Esophagus muscularis mucosa (tissue), 4 donors: ENCODE results near the gene C22orf42. TPM values are rescaled to one million over a fixed set of nuclear protein-coding genes. Genes with fewer than 3 reads are reported as not detected.
"Not testable (repeated sequence)": the region's sequence is repeated elsewhere in the genome, so short reads cannot be mapped to it uniquely, and the experiment has no call there.

Experiments used
- DNase-seq: peaks from one replicate; pipeline ENCODE4 v3.0.0-alpha.2; 2017; ENCODE audit errors: extremely low spot score
- H3K27ac ChIP-seq, 4 donors: fragments of 200-600 bp; sonication (generic); replicated peaks in 1 of 4; 1 replicate in 3 of 4; 2 replicates in 1 of 4; pipeline ENCODE4 v1.5.1; 2016 to 2019; ENCODE audit warnings: mild to moderate bottlenecking in 1 of 4
- H3K27me3 ChIP-seq, 4 donors: fragments of 200-600 bp; sonication (generic); one replicate each; pipeline versions ENCODE4 v1.5.1 to v1.6.0; 2016 to 2019
- H3K36me3 ChIP-seq, 4 donors: fragments of 200-600 bp; sonication (generic); one replicate each; pipeline ENCODE4 v1.5.1; 2016 to 2019
- H3K4me1 ChIP-seq, 4 donors: fragments of 200-600 bp; sonication (generic); one replicate each; pipeline ENCODE4 v1.5.1; 2016 to 2019
- H3K4me3 ChIP-seq, 4 donors: fragments of 200-600 bp; sonication (generic); 1 replicate in 2 of 4; 2 replicates in 2 of 4; pipeline ENCODE4 v1.5.1; 2016 to 2019; ENCODE audit warnings: mild to moderate bottlenecking in 4 of 4, moderate library complexity in 1 of 4
- H3K9me3 ChIP-seq, 4 donors: fragments of 200-600 bp; sonication (generic); 1 replicate in 3 of 4; 2 replicates in 1 of 4; pipeline ENCODE4 v1.5.1; 2016 to 2019
- EP300 ChIP-seq: sonication (generic); formaldehyde crosslinking; IDR thresholded peaks from one replicate; pipeline ENCODE4 v1.6.1; 2017; ENCODE audit warnings: antibody characterized with exemption
- POLR2A ChIP-seq: fragments of 450-650 bp; IDR thresholded peaks from one replicate; pipeline ENCODE4 v1.6.1; 2017; ENCODE audit warnings: antibody characterized with exemption, moderate library complexity, mild to moderate bottlenecking, low read depth
- POLR2AphosphoS5 ChIP-seq, 2 donors: sonication (generic); formaldehyde crosslinking; IDR thresholded peaks; one replicate each; pipeline ENCODE4 v1.6.1; 2017; ENCODE audit warnings: antibody characterized with exemption in 2 of 2
- WGBS: methylation state at CpG from one replicate; pipeline ENCODE4 v1.1.5; 2018; 5-methylcytosine and 5-hydroxymethylcytosine counted together
- intact Hi-C: fragments of 100-400 bp; cut with DNase I; formaldehyde crosslinking; loops from one replicate; pipeline ENCODE4 v1.15.1; 2023
- total RNA-seq, 4 donors: library from RNA; depleted of rRNA; stranded (reverse); fragments of >200 nt; gene quantifications; one replicate each; pipeline versions ENCODE4 v1.1.0 to v1.2.1, GENCODE V29; 2016
- TF ChIP-seq, protein P1 (sequence below), 3 experiments: fragments of 200-600 bp in 2 of 3; fragments of 450-650 bp in 1 of 3; sonication (generic) in 2 of 3; IDR thresholded peaks; one replicate each; pipeline ENCODE4 v1.5.1; 2017 to 2019; ENCODE audit warnings: antibody characterized with exemption in 3 of 3, mild to moderate bottlenecking in 2 of 3, moderate library complexity in 1 of 3

Gene C22orf42
- total RNA-seq, 4 donors from 2014 or later, result 0.26 TPM; not detected in 3

DNA sequence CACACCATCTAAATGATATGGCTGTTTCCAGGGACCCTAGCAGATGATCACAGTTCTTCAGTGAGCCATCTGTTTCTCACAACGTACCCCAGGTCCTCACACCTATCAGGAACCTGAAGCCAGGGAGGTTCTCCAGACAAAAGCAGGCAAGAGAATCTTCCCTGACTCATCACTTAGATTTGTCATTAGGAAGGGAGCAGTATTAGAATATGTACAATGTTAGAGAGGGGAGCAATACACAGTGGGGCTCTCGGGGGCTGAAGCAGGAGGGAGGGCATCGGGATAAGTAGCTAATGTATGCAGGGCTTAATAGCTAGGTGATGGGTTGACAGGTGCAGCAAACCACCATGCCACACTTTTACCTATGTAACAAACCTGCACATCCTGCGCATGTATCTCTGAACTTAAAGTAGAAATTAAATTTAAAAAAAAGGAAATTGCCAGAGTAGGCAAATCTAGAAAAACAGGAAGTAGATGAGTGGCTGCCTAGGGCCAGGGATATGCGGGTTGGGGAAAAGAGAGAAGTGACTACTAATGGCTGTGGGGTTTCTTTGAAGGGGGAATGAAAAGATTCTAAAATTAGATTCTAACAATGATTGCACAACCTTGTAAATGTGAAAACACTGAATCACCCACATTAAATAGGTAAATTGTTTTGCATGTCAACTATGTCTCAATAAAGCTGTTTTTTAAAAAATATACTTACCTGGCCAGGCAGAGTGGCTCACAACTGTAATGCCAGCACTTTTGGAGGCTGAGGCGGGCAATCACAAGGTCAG lies 14.4 kb downstream of the C22orf42 start:
- WGBS, result 79% methylated on average over 6 of the region's 6 CpGs
- H3K36me3 ChIP-seq, result no peaks in the 10 kb centered on the region
- TF ChIP-seq EP300 (no peak), POLR2AphosphoS5 (IDR thresholded peaks at IDR 0.05) (no peak), POLR2A (no peak)
- TF ChIP-seq, protein P1, sequence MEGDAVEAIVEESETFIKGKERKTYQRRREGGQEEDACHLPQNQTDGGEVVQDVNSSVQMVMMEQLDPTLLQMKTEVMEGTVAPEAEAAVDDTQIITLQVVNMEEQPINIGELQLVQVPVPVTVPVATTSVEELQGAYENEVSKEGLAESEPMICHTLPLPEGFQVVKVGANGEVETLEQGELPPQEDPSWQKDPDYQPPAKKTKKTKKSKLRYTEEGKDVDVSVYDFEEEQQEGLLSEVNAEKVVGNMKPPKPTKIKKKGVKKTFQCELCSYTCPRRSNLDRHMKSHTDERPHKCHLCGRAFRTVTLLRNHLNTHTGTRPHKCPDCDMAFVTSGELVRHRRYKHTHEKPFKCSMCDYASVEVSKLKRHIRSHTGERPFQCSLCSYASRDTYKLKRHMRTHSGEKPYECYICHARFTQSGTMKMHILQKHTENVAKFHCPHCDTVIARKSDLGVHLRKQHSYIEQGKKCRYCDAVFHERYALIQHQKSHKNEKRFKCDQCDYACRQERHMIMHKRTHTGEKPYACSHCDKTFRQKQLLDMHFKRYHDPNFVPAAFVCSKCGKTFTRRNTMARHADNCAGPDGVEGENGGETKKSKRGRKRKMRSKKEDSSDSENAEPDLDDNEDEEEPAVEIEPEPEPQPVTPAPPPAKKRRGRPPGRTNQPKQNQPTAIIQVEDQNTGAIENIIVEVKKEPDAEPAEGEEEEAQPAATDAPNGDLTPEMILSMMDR (IDR thresholded peaks at IDR 0.05), result no peak
- H3K4me3 ChIP-seq, result no peak overlapping the region
- peak; percentile 77 for DNase-seq
- no peaks in the 10 kb centered on the region for H3K27me3 ChIP-seq
- no peaks in the 10 kb centered on the region for H3K9me3 ChIP-seq
- no peak overlapping the region for H3K27ac ChIP-seq
- intact Hi-C loops, result no loop called here
- no peaks in the 10 kb centered on the region for H3K4me1 ChIP-seq

DNA sequence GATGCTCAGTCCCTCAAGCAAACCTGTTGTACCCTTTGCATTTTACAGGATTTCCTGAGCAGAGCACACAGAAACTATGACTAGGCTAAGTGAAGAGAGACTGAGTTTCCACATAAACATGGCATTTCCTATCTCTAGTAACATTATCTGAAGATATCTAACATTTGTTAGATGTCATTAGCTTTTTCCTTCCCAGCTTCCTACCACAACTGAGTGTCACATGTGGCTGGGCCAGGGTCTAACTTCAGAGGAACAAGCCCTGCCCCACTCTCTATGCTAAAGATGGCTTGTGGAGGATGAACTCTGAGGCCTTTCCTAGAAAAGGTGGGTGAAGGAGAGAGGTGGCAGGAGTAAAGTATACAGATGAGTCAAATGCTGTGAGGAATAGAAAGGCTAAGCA lies 16.5 kb downstream of the C22orf42 start:
- intact Hi-C loops, result no loop called here
- Histone ChIP-seq H3K27me3 (peaks cover 0 to 8% (median 0%) of the 10 kb centered on the region in 4 donors), H3K4me1 (no peaks in the 10 kb centered on the region), H3K36me3 (no peaks in the 10 kb centered on the region), H3K27ac (no peak overlapping the region), H3K9me3 (no peaks in the 10 kb centered on the region), H3K4me3 (no peak overlapping the region)
- DNase-seq, result peak; percentile 39
- TF ChIP-seq, protein P1 (IDR thresholded peaks at IDR 0.05), result no peak
- TF ChIP-seq EP300 (no peak), POLR2AphosphoS5 (IDR thresholded peaks at IDR 0.05) (no peak)

DNA sequence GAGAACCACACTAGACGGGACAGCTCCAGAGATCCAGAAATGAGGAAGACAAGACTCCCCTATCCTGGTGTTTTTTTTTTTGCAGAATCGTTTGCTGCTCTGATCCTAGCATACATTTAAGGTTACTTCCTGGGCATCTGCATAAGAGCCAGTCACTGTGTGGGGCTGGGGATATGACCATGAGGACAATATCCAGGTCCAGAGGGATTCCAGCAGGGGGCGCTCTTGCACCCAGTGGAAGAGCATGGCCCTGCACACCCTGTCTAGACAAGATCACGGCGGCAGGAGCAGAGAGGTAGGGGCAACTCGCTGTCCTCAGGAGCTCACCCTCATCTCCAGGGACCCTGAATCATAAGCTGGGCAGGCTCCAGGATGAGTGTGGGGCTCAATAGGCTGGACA lies 18.4 kb downstream of the C22orf42 start:
- H3K4me1 ChIP-seq, H3K4me3 ChIP-seq, DNase-seq, H3K27ac ChIP-seq, H3K9me3 ChIP-seq, intact Hi-C loops, H3K36me3 ChIP-seq: not testable (repeated sequence)
- H3K27me3 ChIP-seq, result peaks cover 0 to 16% (median 0%) of the 10 kb centered on the region in 4 donors
- TF ChIP-seq, protein P1 (IDR thresholded peaks at IDR 0.05), result peak in 1 of 3 experiments; percentile 12
- 43% methylated on average over 2 of the region's 6 CpGs for WGBS

DNA sequence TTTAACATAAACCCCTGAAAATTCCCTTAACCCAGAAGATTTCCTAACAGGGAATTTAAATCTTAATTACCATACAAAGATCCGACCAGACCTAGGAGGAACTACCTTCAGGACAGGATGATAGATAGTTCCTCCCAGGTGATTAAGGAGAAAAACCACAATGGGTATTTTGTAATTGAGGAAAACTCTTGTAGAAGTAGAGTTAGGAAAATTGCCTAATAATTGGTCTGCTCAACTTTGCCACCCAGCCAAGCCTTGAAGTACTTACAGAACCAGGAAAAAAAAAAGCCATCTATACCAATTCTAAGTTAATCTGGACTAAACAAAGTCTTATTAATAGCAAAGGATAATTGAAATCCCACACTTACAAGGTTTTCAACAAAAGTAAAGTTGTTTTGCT lies 20.5 kb downstream of the C22orf42 start:
- H3K27ac ChIP-seq, H3K9me3 ChIP-seq, intact Hi-C loops, DNase-seq, H3K4me1 ChIP-seq, H3K36me3 ChIP-seq: not testable (repeated sequence)
- Histone ChIP-seq H3K27me3 (peaks cover 0 to 33% (median 0%) of the 10 kb centered on the region in 4 donors), H3K4me3 (peak overlapping the region in 1 of 4 donors; percentile 35)
- 60% methylated on average over 1 of the region's 1 CpG for WGBS

DNA sequence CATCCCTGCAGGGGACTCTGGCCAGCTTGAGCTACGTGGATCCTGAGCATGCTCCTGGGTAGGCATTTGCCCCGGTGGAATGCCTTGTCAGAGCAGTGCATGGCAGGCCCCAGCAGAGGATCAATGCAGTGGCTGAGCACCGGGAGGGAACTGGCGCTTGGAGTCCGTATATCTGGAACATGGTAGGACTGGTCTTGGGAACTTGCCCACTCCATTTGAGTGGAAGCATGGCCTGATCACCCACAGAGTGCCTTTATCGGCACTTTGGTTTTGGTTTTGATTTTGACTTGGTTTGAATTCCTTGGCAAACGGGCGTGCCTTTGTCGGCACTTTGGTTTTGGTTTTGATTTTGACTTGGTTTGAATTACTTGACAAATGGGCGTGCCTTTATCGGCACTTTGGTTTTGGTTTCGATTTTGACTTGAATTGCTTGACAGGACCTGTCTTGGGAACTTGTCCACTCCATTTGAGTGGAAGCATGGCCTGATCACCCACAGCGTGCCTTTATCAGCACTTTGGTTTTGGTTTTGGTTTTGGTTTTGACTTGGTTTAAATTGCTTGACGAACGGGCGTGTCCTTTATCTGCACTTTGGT lies 21.3 kb downstream of the C22orf42 start:
- H3K36me3 ChIP-seq, H3K27ac ChIP-seq, H3K9me3 ChIP-seq, intact Hi-C loops, H3K4me1 ChIP-seq: not testable (repeated sequence)
- H3K27me3 ChIP-seq, result peaks cover 0 to 35% (median 0%) of the 10 kb centered on the region in 4 donors
- 72% methylated on average over 14 of the region's 16 CpGs for WGBS
- H3K4me3 ChIP-seq, result peak overlapping the region; percentile 26 to 45 (median 32)
- peak; percentile 74 for DNase-seq

DNA sequence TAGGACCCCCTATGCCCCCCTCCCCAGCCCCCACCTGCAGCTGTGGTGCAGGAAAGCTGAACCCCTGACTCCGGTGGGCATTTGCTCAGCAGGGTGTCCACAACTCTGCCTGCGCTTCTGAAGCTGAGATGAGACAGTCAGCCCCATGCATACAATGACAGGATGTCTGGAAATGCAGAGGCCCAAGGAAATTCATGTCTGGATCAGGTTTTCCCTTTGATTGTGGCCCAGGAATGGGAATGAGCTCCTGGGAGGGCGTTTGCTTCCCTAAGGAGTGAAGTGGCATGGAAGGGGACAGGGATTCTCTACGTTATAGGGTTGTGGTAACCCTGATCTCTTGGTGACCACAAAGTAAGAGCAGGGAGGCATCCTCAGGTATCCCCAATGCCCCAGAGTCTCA lies 22.2 kb downstream of the C22orf42 start:
- intact Hi-C loops, H3K4me3 ChIP-seq, H3K36me3 ChIP-seq, H3K9me3 ChIP-seq, H3K27ac ChIP-seq, H3K4me1 ChIP-seq: not testable (repeated sequence)
- 86% methylated on average over 3 of the region's 4 CpGs for WGBS
- peak; percentile 74 for DNase-seq
- peaks cover 0 to 42% (median 0%) of the 10 kb centered on the region in 4 donors for H3K27me3 ChIP-seq

DNA sequence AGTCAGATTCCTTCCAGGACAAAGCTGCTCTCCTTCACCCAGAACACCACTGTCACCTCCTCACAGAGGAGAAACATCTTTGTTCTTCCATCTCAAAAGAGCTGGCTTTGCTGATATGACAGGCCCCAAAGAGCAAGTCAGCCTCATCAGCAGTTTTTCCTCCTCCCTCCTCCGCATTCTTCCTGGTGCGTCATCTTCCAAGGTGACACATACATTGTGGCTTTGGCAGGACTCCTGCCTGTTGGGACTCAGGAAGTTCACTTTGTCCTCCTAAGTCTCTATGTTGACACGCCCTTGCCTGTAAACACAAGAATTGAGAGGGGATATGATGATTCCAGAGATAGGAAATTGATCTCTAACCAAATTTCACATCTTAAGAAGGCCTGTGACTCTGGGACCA lies 23.1 kb downstream of the C22orf42 start:
- H3K27ac ChIP-seq, H3K36me3 ChIP-seq, intact Hi-C loops, H3K9me3 ChIP-seq, H3K4me1 ChIP-seq, H3K4me3 ChIP-seq: not testable (repeated sequence)
- peaks cover 0 to 42% (median 0%) of the 10 kb centered on the region in 4 donors for H3K27me3 ChIP-seq
- 80% methylated on average over 3 of the region's 3 CpGs for WGBS
- DNase-seq, result peak; percentile 68

DNA sequence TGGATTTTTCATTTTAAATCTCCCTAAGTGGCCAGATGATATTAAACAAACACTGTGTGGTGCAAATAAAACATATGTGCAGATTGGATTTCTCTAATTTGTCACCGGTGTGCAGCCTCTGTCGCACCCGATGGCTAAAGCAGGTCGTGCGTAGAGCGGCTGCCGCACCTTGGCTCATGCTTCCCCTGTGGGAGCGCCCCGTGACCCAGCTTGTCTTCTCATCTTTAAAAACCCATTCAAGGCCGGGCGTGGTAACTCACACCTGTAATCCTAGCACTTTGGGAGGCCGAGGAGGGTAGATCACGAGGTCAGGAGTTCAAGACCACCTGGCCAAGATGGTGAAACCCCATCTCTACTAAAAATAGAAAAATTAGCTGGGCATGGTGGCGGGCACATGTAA lies 24.3 kb downstream of the C22orf42 start:
- H3K9me3 ChIP-seq, H3K27ac ChIP-seq, H3K36me3 ChIP-seq, H3K4me1 ChIP-seq, H3K4me3 ChIP-seq, intact Hi-C loops: not testable (repeated sequence)
- peak; percentile 29 for DNase-seq
- WGBS, result 82% methylated on average over 14 of the region's 14 CpGs
- peaks cover 0 to 42% (median 0%) of the 10 kb centered on the region in 4 donors for H3K27me3 ChIP-seq
